Panc1 (cell line): ENCODE results near the gene RASGRP2. TPM values are rescaled to one million over a fixed set of nuclear protein-coding genes. Genes with fewer than 3 reads are reported as not detected.

Experiments
- ATAC-seq: fragments of 200-7000 bp; cut with Tn5 transposase; 2 replicates; pipeline ENCODE4 v1.9.1; 2020; ENCODE audit warnings: mild to moderate bottlenecking, moderate library complexity
- BruUV-seq: library from RNA; stranded (reverse); fragments of 400-500 nt; replicated peaks from 2 replicates; lab custom pipeline; 2021; lab: Mats Ljungman, UMichigan
- CTCF ChIA-PET: fragments of 300-600 bp; sonication (Branson Sonifier 250); formaldehyde crosslinking; loops from one replicate; lab custom pipeline; 2022; ENCODE audit warnings: antibody characterized with exemption; lab: Charles Lee
- POLR2A ChIA-PET: fragments of 300-600 bp; sonication (Branson Sonifier 250); formaldehyde crosslinking; loops from one replicate; lab custom pipeline; 2022; ENCODE audit warnings: antibody characterized with exemption; lab: Charles Lee
- DNase-seq: peaks from one replicate; pipeline ENCODE4 v3.0.0-alpha.2; 2010; ENCODE audit warnings: low read depth, low spot score
- H3K27ac ChIP-seq: 2 replicates; pipeline ENCODE4 v1.5.1; 2011; ENCODE audit warnings: mild to moderate bottlenecking, low read length, inconsistent platforms
- H3K27me3 ChIP-seq: fragments of 200-500 bp; sonication (Bioruptor generic); 2 replicates; pipeline ENCODE4 v1.6.0; 2014; ENCODE audit warnings: low read length, inconsistent platforms; ENCODE audit not compliant: control insufficient read depth, insufficient read depth
- H3K36me3 ChIP-seq: fragments of 200-500 bp; sonication (Bioruptor generic); 2 replicates; pipeline ENCODE4 v1.5.1; 2014; ENCODE audit warnings: inconsistent platforms, mild to moderate bottlenecking, low read length, moderate library complexity; ENCODE audit not compliant: control insufficient read depth, insufficient read depth
- H3K4me1 ChIP-seq: 2 replicates; pipeline ENCODE4 v1.5.1; 2011; ENCODE audit warnings: inconsistent platforms, mild to moderate bottlenecking, low read length, moderate library complexity; ENCODE audit not compliant: control insufficient read depth, insufficient read depth
- H3K4me3 ChIP-seq, 2 experiments: 2 replicates each; pipeline ENCODE4 v1.5.1; 2011 to 2012; ENCODE audit warnings: low read depth in 2 of 2, low read length in 2 of 2, mild to moderate bottlenecking in 2 of 2, inconsistent platforms in 1 of 2, moderate library complexity in 1 of 2
- H3K9me3 ChIP-seq: fragments of 200-500 bp; sonication (Bioruptor generic); 2 replicates; pipeline ENCODE4 v1.5.1; 2014; ENCODE audit warnings: low read depth, mild to moderate bottlenecking, inconsistent platforms, low read length, moderate library complexity; ENCODE audit not compliant: control insufficient read depth, insufficient read depth
- POLR2AphosphoS5 ChIP-seq: IDR thresholded peaks from 2 replicates; pipeline ENCODE4 v1.6.1; 2012; ENCODE audit warnings: mild to moderate bottlenecking, low read depth, low read length, moderate library complexity
- SIN3A ChIP-seq: IDR thresholded peaks from 2 replicates; pipeline ENCODE4 v1.6.1; 2012; ENCODE audit warnings: low read depth, mild to moderate bottlenecking, low read length, moderate library complexity, borderline replicate concordance; ENCODE audit not compliant: insufficient read depth
- TCF7L2 ChIP-seq: IDR thresholded peaks from 2 replicates; pipeline ENCODE4 v1.6.1; 2011; ENCODE audit warnings: mild to moderate bottlenecking, low read depth, low read length, inconsistent platforms
- in situ Hi-C: cut with HindIII; loops from 2 replicates; pipeline ENCODE4 v1.10.0; 2016; ENCODE audit warnings: low sequenced_read_pairs, low pct_unique_long_range_greater_than_20kb
- intact Hi-C: fragments of 100-400 bp; cut with micrococcal nuclease; formaldehyde crosslinking; loops from one replicate; pipeline ENCODE4 v1.10.0; 2022; ENCODE audit not compliant: unreplicated experiment
- total RNA-seq: library from RNA; stranded (reverse); gene quantifications from one replicate; pipeline ENCODE4 v1.2.1, GENCODE V29; 2021; ENCODE audit not compliant: unreplicated experiment
- TF ChIP-seq, protein P1 (sequence below), 2 experiments: IDR thresholded peaks; 2 replicates each; pipeline ENCODE4 v1.6.1; 2011 to 2012; ENCODE audit warnings: low read depth in 2 of 2, control low read depth in 1 of 2, low read length in 1 of 2, mild to moderate bottlenecking in 1 of 2, moderate library complexity in 1 of 2; ENCODE audit not compliant: insufficient read depth in 1 of 2
- TF ChIP-seq, protein P2 (sequence below): fragments of 450-650 bp; IDR thresholded peaks from 2 replicates; pipeline ENCODE4 v1.5.1; 2017; ENCODE audit warnings: mild to moderate bottlenecking

RASGRP2 gene
- total RNA-seq, 1 experiment from 2014 or later = 3.7 TPM

DNA sequence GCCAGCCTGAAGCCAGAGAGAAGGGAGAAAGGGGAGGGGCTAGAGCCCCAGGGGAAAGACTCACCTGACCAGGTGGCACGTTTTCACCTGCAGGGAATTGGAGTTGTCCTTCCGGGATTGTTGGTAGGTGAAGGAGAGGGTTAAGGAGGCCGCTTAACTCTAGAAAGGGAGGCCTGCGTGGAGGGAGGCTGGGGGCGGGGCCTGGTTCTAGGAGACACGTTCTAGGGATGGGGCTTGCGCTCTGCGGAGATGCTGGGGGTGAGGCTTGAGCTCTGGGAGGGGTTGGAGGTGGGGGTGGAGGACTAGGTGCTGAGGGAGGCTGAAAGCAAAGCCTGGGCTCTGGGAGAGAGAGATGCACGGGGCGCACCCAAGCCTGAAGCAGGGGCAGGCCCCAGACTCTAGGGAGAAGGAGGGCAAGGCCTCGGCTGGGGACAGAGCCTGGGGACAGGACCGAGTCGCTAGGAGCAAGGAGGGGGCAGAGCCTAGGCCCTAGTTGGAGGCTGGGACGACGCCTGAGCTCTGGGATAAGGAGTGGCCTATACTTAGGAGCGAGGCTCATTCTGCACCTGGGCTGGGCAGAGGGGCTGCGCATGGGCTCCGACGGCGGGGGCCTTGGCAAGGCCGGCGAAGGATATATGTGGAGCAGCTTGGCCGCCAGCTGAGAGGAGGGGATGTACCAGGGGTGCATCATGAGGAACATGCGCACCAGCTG lies 2.4 kb downstream of the RASGRP2 start:
- H3K27ac ChIP-seq = no peak overlapping the region
- DNase-seq (no peak), ATAC-seq (no peak)
- ChIA-PET POLR2A (interaction anchor here (0.6 kb wide), 1 partner anchor 71 kb away, joined by 6 read pairs; no protein-coding TSS in a partner anchor), CTCF (interaction anchor here (0.6 to 0.7 kb wide), 2 partner anchors 33 to 53 kb away, joined by 3 to 4 read pairs; no protein-coding TSS in a partner anchor)
- H3K9me3 ChIP-seq = no peaks in the 10 kb centered on the region
- no peak overlapping the region for H3K4me3 ChIP-seq
- TF ChIP-seq, protein P1, sequence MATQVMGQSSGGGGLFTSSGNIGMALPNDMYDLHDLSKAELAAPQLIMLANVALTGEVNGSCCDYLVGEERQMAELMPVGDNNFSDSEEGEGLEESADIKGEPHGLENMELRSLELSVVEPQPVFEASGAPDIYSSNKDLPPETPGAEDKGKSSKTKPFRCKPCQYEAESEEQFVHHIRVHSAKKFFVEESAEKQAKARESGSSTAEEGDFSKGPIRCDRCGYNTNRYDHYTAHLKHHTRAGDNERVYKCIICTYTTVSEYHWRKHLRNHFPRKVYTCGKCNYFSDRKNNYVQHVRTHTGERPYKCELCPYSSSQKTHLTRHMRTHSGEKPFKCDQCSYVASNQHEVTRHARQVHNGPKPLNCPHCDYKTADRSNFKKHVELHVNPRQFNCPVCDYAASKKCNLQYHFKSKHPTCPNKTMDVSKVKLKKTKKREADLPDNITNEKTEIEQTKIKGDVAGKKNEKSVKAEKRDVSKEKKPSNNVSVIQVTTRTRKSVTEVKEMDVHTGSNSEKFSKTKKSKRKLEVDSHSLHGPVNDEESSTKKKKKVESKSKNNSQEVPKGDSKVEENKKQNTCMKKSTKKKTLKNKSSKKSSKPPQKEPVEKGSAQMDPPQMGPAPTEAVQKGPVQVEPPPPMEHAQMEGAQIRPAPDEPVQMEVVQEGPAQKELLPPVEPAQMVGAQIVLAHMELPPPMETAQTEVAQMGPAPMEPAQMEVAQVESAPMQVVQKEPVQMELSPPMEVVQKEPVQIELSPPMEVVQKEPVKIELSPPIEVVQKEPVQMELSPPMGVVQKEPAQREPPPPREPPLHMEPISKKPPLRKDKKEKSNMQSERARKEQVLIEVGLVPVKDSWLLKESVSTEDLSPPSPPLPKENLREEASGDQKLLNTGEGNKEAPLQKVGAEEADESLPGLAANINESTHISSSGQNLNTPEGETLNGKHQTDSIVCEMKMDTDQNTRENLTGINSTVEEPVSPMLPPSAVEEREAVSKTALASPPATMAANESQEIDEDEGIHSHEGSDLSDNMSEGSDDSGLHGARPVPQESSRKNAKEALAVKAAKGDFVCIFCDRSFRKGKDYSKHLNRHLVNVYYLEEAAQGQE (IDR thresholded peaks at IDR 0.05; ENCODE audit: insufficient read depth in 1 of 2, low read depth in 2 of 2, low read length in 1 of 2) = no peak
- TF ChIP-seq SIN3A = no peak
- no peak for TF ChIP-seq TCF7L2
- no peak for TF ChIP-seq POLR2AphosphoS5
- TF ChIP-seq, protein P2, sequence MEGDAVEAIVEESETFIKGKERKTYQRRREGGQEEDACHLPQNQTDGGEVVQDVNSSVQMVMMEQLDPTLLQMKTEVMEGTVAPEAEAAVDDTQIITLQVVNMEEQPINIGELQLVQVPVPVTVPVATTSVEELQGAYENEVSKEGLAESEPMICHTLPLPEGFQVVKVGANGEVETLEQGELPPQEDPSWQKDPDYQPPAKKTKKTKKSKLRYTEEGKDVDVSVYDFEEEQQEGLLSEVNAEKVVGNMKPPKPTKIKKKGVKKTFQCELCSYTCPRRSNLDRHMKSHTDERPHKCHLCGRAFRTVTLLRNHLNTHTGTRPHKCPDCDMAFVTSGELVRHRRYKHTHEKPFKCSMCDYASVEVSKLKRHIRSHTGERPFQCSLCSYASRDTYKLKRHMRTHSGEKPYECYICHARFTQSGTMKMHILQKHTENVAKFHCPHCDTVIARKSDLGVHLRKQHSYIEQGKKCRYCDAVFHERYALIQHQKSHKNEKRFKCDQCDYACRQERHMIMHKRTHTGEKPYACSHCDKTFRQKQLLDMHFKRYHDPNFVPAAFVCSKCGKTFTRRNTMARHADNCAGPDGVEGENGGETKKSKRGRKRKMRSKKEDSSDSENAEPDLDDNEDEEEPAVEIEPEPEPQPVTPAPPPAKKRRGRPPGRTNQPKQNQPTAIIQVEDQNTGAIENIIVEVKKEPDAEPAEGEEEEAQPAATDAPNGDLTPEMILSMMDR = no peak
- in situ Hi-C loops (no loop called here), intact Hi-C loops (no loop called here)
- peaks cover 13% of the 10 kb centered on the region for H3K4me1 ChIP-seq
- no TSS peak for BruUV-seq
- H3K27me3 ChIP-seq = no peaks in the 10 kb centered on the region
- no peaks in the 10 kb centered on the region; the same call in 1 of the 2 replicates for H3K36me3 ChIP-seq

- CTCF ChIA-PET = no interaction called here
- BruUV-seq = no TSS peak
- H3K36me3 ChIP-seq = no peaks in the 10 kb centered on the region; the same call in 1 of the 2 replicates
- H3K4me1 ChIP-seq = peaks cover 7% of the 10 kb centered on the region
- in situ Hi-C loops (no loop called here), intact Hi-C loops (no loop called here)
- H3K27ac ChIP-seq = no peak overlapping the region
- no peak overlapping the region for H3K4me3 ChIP-seq
- no peaks in the 10 kb centered on the region for H3K9me3 ChIP-seq
- POLR2A ChIA-PET = no interaction called here
- TF ChIP-seq, protein P2 = no peak
- TF ChIP-seq POLR2AphosphoS5 (no peak), TCF7L2 (no peak), SIN3A (no peak)
- TF ChIP-seq, protein P1 (IDR thresholded peaks at IDR 0.05; ENCODE audit: insufficient read depth in 1 of 2, low read depth in 2 of 2, low read length in 1 of 2) = no peak
- no peak for ATAC-seq
- no peak for DNase-seq
- H3K27me3 ChIP-seq = no peaks in the 10 kb centered on the region
These were observed 4.1 kb downstream of the RASGRP2 start for GRCh38 chr11:64739871-64740270.
